NCI-H526 treated with DMSO at 0.1 percent for 48 hours (cell line): ENCODE results near the gene PROCR.
"Not testable (repeated sequence)": the region's sequence is repeated elsewhere in the genome, so short reads cannot be mapped to it uniquely, and the experiment has no call there.

ENCODE experiments used
- DNase-seq: peaks from one replicate; lab custom pipeline; 2025; lab: John Stamatoyannopoulos, UW

The PROCR gene

GRCh38 chr20:35171753-35172433, at the start of gene PROCR:
PROCR (plus strand) TSS chr20:35172072; CDS start chr20:35172155, 83 bp downstream.
- no peak for DNase-seq

- DNase-seq: no peak
Observed at GRCh38 chr20:35122756-35123405, 49.0 kb upstream of the PROCR start.

- no peak for DNase-seq
Observed at GRCh38 chr20:35125753-35126152, 46.1 kb upstream of the PROCR start.

- no peak for DNase-seq
Observed at GRCh38 chr20:35129647-35130069, 42.2 kb upstream of the PROCR start.

- DNase-seq: no peak
Observed at GRCh38 chr20:35131934-35132333, 39.9 kb upstream of the PROCR start.

- no peak for DNase-seq
Observed at GRCh38 chr20:35133031-35133430, 38.8 kb upstream of the PROCR start.

- DNase-seq: no peak
Observed at GRCh38 chr20:35133735-35134134, 38.1 kb upstream of the PROCR start.

GRCh38 chr20:35134472-35134871, 37.4 kb upstream of the PROCR start:
- DNase-seq: no peak

- no peak for DNase-seq
Observed at GRCh38 chr20:35134880-35135279, 37.0 kb upstream of the PROCR start.

GRCh38 chr20:35135867-35136586, 35.8 kb upstream of the PROCR start:
- no peak for DNase-seq

GRCh38 chr20:35144694-35145093, 27.2 kb upstream of the PROCR start:
- DNase-seq: peak; percentile 42

- DNase-seq: peak; percentile 74
Observed at GRCh38 chr20:35145141-35145564, 26.7 kb upstream of the PROCR start.

- DNase-seq: no peak
Observed at GRCh38 chr20:35146299-35146919, 25.5 kb upstream of the PROCR start.

GRCh38 chr20:35146920-35147574, 24.8 kb upstream of the PROCR start, which contains the start of gene EDEM2:
EDEM2 (minus strand) TSS chr20:35147336; CDS start chr20:35147258, 78 bp downstream.
- peak; percentile 93 for DNase-seq

GRCh38 chr20:35147575-35148071, 24.2 kb upstream of the PROCR start:
- not testable (repeated sequence) for DNase-seq

GRCh38 chr20:35150846-35151579, 20.9 kb upstream of the PROCR start:
- no peak for DNase-seq

- DNase-seq: no peak
Observed at GRCh38 chr20:35151736-35152135, 20.1 kb upstream of the PROCR start.

- DNase-seq: no peak
Observed at GRCh38 chr20:35155936-35156335, 15.9 kb upstream of the PROCR start.

GRCh38 chr20:35156978-35157377, 14.9 kb upstream of the PROCR start:
- no peak for DNase-seq

GRCh38 chr20:35160341-35160740, 11.5 kb upstream of the PROCR start:
- not testable (repeated sequence) for DNase-seq

GRCh38 chr20:35164531-35164930, 7.3 kb upstream of the PROCR start:
- not testable (repeated sequence) for DNase-seq
